HG03280 (cell line): Measurements from ENCODE around the gene SLAMF7.
"Not testable (repeated sequence)": the region's sequence is repeated elsewhere in the genome, so short reads cannot be mapped to it uniquely, and the experiment has no call there.

Experiments
- ATAC-seq: cut with Tn5 transposase; IDR thresholded peaks from one replicate; pipeline ENCODE4 v1.9.1; 2021; ENCODE audit warnings: mild to moderate bottlenecking, moderate library complexity; ENCODE audit not compliant: unreplicated experiment

SLAMF7 gene

DNA sequence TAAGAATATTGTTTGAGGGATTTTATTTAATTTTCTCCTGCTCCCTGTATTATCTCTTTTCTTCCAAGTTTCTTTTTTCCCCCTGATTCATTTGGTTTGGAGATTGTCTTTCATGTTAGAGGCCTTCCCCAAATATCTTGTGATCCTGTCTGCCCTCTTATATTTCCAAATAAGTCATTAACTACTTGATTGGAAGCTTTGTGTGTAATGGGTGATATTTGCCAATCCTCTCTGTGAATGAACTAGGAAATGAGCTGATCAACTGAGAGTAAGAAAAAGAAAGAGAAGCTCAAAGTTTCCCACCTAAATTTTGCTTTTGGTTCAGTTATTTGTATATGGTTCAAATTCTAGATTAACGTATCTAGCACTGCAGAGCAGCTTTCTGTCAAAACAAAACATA lies 33.3 kb downstream of the SLAMF7 start:
- no peak for ATAC-seq

DNA sequence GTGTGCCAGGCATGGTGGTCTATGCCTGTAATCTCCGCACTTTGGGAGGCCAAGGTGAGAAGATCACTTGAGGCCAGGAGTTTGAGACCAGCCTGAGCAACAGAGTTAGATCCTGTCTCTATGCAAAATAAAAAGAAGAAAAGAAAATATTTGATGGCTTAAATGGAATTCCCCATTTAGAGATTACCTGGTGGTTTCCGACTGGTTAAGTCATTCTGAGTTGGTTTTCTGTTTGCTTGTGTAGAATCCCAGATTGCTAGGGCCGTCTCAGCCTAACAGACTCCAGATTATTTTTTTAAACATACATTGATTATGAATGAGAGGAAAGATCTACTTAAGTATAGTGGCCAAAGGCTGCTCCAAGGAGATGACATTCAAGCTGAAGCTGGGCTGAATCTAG lies 34.0 kb downstream of the SLAMF7 start:
- no peak for ATAC-seq

DNA sequence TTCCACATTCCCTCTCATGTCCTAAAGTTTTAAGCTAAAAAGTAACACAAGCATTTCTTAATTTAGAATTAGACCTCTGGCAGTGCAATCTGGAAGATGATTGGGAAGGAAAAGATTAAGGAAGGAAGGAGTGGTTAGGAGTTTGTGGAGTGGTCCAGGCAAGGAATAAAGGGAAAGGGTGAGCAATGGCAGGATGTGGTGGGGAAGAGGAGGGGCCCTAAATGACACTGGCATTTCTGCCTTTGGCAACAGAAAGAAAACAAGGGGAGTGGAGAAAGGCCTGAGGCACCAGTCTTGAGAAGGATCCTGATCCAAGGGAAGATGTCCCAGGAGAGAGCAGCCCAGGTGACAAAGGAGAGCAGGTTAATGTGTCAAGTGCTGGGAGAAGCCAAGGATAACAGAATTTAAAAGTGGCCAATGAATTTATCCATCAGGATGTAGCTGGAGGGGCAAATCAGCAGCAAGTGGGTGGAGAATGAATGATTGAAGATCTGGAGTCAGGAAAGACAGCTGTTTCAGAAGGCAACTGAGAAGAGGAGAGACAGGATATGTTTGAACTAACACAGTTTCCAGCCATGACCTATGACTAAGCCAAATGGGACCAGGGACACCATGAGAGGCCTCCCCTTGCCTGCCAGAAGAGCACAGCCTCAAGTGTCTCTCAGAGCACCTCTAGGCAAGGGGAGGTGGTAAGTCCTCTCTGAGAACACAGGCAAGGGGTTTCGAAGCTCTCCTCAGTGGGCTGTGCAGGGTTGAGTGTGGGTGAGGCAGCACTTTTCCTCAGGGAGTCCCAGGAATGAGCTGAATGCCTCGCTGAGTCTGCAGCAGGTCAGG lies 36.1 kb downstream of the SLAMF7 start:
- ATAC-seq: no peak

GRCh38 chr1:160776178-160776577 lies 37.1 kb downstream of the SLAMF7 start:
- ATAC-seq: no peak

DNA sequence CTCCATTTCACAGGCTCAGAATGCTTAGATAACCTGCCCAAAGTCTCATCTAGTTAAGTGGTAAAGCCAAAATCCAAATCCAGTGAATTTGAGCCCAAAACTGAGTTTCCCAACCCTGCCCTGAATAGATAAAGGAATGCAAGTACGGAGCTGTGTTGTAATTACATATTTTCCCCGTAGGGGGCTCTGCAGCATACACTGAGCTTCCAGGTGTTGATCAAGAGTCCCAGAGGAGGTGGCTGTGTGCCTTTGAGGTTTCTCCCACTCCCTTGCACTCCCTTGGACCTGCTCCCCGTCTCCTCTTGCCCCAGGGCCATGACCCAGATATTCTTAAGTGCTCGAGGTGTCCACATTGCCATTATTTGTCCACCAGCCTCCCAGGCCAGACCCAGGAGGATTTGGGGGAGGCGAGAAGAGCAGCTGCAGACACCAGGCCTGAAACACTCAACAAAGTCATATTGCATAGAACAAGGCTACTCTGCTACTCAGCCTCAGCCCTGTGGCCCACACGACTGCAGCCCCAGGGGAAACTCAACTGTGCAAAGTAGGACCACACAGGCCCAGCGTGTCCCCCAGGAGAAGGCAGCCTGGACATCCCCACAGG lies 38.5 kb downstream of the SLAMF7 start:
- ATAC-seq: no peak

DNA sequence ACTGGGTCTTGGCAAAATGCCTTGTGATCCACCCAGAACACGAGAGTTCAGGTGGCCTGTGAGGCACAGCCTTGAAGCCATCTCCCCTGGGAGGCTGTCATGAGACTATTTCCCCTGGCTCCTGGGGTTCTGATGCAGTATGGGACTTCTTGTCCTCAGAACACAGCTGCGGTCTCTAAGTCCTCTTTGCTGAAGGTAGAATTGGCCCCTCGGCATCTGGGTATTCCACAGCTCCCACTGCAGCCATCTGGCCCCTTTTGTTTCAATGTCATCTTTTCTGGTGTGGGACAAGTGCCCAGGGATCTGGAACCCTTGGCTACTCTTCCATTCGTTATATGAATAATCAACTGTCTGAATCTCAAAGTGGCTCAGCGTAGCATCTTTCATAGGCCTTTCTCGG lies 39.9 kb downstream of the SLAMF7 start:
- ATAC-seq: no peak

DNA sequence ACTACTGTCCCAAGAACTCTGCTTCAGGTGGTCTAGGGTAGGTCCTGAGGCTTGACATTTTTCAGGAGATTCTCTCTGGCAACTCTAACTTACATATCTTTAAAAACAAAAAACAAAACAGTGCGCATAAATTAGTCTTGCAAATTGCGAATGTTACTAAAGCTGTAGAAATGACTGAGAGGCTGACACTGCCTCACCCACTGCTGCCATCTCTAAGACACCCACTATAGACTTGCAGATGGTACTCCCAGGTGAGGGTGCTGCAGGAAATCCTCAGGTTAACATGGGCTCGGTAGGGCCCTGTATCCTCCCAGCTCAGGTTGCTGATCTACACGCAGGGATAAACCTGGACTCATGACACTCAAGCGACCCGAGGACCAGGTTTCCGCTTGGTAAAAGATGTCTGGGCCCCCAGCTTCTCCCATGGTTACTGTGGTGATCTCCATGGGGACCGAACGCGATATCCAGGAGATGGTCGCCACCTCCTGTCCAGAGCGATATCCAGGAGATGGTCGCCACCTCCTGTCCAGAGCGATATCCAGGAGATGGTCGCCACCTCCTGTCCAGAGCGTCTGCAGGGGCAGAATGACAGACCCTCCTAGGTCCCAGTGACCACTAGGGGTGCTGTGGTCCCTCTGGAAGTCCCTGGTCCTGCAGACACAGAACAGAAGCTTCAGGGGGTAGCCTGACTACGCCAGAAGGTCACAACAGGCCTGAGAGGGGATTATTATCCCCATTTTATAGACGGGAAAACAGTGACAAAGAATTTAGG lies 40.8 kb downstream of the SLAMF7 start:
- no peak for ATAC-seq

DNA sequence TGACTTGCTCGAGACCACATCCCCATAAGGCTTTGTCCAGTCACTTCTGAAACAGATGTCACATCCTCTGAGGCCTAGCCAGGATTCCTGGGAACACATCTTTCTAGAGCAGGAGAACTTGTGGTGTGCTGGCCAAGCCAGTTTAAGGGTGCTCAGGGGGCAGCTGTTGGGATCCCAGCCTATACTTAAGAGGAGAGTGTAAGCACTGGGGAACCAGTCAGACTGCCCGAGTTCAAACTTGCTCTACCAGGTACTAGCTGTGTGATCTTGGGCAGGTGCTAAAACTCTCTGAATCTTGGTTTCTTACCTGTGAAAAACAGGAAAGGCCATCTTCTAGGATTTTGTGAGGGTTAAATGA lies 41.3 kb downstream of the SLAMF7 start:
- ATAC-seq: no peak

DNA sequence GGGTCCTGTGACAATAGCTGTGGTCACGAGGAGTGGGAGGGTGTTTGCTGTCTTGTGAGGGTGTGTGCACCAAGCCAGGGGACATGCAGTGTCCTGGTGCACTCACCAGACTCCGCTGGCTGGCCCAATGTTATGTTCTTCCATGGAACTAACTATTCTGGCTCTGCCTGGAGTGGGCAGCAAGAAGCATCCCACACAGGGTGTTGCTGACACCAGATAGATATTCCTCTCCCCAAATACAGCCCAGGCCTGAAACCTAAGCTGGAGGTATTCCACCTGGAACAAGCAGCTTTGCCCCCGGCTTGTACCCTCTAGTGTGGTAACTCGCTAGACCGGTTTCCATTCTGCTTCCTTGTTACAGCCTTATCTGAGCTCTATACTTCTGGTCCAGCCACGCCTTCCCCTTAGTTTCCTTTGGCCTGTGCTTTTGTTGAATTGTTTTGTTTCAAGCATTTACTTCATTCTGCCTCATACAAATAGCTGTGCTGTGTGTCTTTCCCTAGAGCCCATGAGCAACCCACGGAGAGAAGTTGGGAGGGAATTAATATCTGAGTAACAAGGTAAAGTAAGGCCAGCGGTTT lies 42.2 kb downstream of the SLAMF7 start:
- no peak for ATAC-seq

GRCh38 chr1:160781914-160782689 lies 43.1 kb downstream of the SLAMF7 start:
- ATAC-seq: peak; percentile 69

- ATAC-seq: not testable (repeated sequence)
Observed at GRCh38 chr1:160782988-160783765, 44.1 kb downstream of the SLAMF7 start.

- ATAC-seq: no peak
Observed at GRCh38 chr1:160789051-160789701, 50.1 kb downstream of the SLAMF7 start.

- peak; percentile 89 for ATAC-seq
Observed at GRCh38 chr1:160789702-160790611, 50.9 kb downstream of the SLAMF7 start.

DNA sequence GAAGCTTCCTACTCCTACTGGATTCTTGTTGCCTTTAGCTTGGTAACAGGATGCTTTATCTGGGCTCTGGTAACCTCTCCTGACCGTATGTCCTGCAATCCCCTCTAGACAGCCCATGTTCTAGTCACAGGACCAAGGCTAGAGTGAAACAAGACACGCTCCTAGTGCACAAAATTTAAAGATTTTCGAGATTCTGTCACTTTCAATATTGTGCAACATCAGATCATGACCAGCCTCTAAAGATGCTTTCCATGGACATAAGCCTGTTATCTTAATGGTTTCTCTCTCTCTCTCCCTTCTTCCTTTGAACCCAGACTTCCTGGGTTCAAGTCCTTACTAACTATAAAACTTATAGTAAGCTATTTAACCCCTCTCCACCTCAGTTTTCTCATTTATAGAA lies 55.3 kb downstream of the SLAMF7 start:
- no peak for ATAC-seq

DNA sequence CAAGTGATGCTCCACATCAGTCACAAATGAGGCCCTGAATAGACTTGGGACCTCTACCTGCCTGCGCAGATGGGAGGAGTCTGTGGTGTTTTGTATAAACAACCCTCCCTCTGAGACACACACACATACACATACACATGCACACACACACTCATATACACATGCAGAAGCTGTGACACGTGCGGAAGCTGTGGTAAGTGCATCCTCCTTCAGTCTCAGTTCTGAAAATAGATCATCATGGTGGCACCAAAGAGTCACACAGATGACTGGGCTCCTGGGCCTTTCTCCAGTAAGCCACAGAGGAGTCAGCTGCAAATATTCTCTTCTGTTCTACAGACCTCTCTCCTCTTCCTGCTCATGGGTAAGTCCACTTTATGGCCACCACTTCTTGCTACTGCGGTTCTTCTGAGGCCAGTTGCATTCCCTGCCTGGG lies 56.9 kb downstream of the SLAMF7 start, which contains the start of gene LY9:
LY9 (plus strand) TSS at position 224 of the 433 bp plus-strand sequence; CDS start at position 238, 14 bp downstream.
- ATAC-seq: peak; percentile 74

DNA sequence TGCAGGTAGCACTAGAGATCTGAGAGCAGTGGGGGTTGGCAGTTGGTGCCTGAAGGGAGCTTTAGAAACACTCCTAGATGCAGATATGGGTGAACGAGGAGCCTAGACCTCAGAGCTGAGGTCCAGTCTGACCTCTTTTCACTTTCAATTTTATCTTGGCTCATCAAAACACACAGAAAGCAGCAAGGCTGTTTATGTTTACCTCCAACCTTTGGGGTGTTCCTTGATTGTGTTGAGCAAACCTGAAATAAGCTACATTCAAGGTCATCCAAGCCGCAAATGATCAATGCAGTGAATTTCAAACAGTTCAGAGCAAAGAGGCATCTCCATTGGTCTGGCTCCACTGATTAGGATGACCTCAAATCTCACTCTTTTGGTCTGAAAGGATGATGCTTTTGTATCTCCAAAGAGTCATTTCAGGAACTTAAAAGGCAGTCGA lies 58.2 kb downstream of the SLAMF7 start:
- peak; percentile 28 for ATAC-seq

- no peak for ATAC-seq
Observed at GRCh38 chr1:160797861-160798273, 58.8 kb downstream of the SLAMF7 start.

DNA sequence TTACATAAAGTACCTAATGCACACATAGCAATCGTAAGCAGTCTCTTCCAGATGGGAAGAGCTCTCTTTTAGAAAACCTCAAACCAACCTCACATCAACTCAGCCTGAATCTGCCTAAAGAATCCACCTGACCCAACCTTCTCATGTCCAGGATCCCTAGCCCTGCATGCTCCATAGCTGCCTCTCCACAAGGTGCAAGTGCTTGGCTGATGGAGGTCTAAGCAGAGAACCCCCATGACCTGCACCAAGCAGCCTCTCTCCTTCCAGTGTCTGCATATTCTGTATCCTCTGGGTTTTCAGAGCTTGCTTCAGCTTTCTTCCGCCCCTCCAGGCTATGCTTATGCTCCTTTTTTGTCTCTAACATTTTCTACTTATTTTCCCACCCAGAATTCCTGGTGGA lies 59.4 kb downstream of the SLAMF7 start:
- no peak for ATAC-seq
